NCI-H774 (cell line): Measurements from ENCODE around the gene NSL1.
"Not testable (repeated sequence)": the region's sequence is repeated elsewhere in the genome, so short reads cannot be mapped to it uniquely, and the experiment has no call there.

ENCODE experiments used
- DNase-seq: peaks from one replicate; lab custom pipeline; 2025; lab: John Stamatoyannopoulos, UW

Gene NSL1

GRCh38 chr1:212749821-212750535, 41.6 kb downstream of the NSL1 start:
- DNase-seq, result peak; percentile 47

- DNase-seq, result no peak
These were observed 45.0 kb downstream of the NSL1 start for GRCh38 chr1:212746546-212746945.

- DNase-seq, result no peak
These were observed 46.3 kb downstream of the NSL1 start for GRCh38 chr1:212745303-212745702.

GRCh38 chr1:212743901-212744475, 47.6 kb downstream of the NSL1 start:
- DNase-seq, result no peak

GRCh38 chr1:212738330-212738729, 53.2 kb downstream of the NSL1 start:
- no peak for DNase-seq

GRCh38 chr1:212737559-212737958, 54.0 kb downstream of the NSL1 start:
- DNase-seq, result no peak

GRCh38 chr1:212733109-212733508, 58.5 kb downstream of the NSL1 start:
- no peak for DNase-seq

- DNase-seq, result no peak
These were observed 59.9 kb downstream of the NSL1 start for GRCh38 chr1:212731630-212732029.

GRCh38 chr1:212728606-212729005, 63.0 kb downstream of the NSL1 start:
- DNase-seq, result no peak

GRCh38 chr1:212727386-212728181, 64.0 kb downstream of the NSL1 start:
- DNase-seq, result no peak

- not testable (repeated sequence) for DNase-seq
These were observed 66.9 kb downstream of the NSL1 start for GRCh38 chr1:212724679-212725078.

- peak; percentile 12 for DNase-seq
These were observed 69.2 kb downstream of the NSL1 start for GRCh38 chr1:212722270-212722957.

- DNase-seq, result no peak
These were observed 70.0 kb downstream of the NSL1 start for GRCh38 chr1:212721388-212722247.

GRCh38 chr1:212719633-212720032, 71.9 kb downstream of the NSL1 start:
- no peak for DNase-seq

GRCh38 chr1:212718499-212718898, 73.1 kb downstream of the NSL1 start:
- no peak for DNase-seq

- no peak for DNase-seq
These were observed 75.4 kb downstream of the NSL1 start for GRCh38 chr1:212716161-212716560.

GRCh38 chr1:212713465-212714136, 78.0 kb downstream of the NSL1 start:
- DNase-seq, result no peak

- no peak for DNase-seq
These were observed 78.9 kb downstream of the NSL1 start for GRCh38 chr1:212712451-212713303.

- DNase-seq, result not testable (repeated sequence)
These were observed 79.6 kb downstream of the NSL1 start for GRCh38 chr1:212711974-212712373.

- DNase-seq, result no peak
These were observed 81.0 kb downstream of the NSL1 start for GRCh38 chr1:212710566-212710965.
